ENCODE measurements around the gene GFER.

Gene GFER

GRCh38 chr16:2019921-2020831 is 36.2 kb downstream of the GFER start:
- TF ChIP-seq CTCF (conservative IDR thresholded peaks at IDR 0.05): no peak
- no peak for TF ChIP-seq ZFX (IDR thresholded peaks at IDR 0.05)
- no peak overlapping the region for H3K27ac ChIP-seq

- TF ChIP-seq CTCF (conservative IDR thresholded peaks at IDR 0.05) (no peak), ZFX (IDR thresholded peaks at IDR 0.05) (no peak)
These were observed 38.7 kb downstream of the GFER start for GRCh38 chr16:2022723-2023091.

GRCh38 chr16:2023092-2024031 is 39.4 kb downstream of the GFER start:
- TF ChIP-seq CTCF (conservative IDR thresholded peaks at IDR 0.05) (peak; percentile 94), ZFX (IDR thresholded peaks at IDR 0.05) (no peak)
- H3K27ac ChIP-seq: peak overlapping the region; percentile 74

More at GRCh38 chr16:2022723-2023091, 38.7 kb downstream of the GFER start:
- H3K27ac ChIP-seq: peak overlapping the region; percentile 74

GRCh38 chr16:2024032-2024420 is 40.0 kb downstream of the GFER start:
- H3K27ac ChIP-seq: peak overlapping the region; percentile 74; the same call in 1 of the 2 replicates
- TF ChIP-seq ZFX (IDR thresholded peaks at IDR 0.05) (no peak), CTCF (conservative IDR thresholded peaks at IDR 0.05) (no peak)

- TF ChIP-seq CTCF (conservative IDR thresholded peaks at IDR 0.05) (no peak), ZFX (IDR thresholded peaks at IDR 0.05) (no peak)
- peak overlapping the region; percentile 97; the same call in 1 of the 2 replicates for H3K27ac ChIP-seq
These were observed 41.3 kb downstream of the GFER start for GRCh38 chr16:2025251-2025650.

GRCh38 chr16:2025878-2026460 is 42.0 kb downstream of the GFER start:
- H3K27ac ChIP-seq: peak overlapping the region; percentile 97

More at GRCh38 chr16:2025878-2026460, 42.0 kb downstream of the GFER start:
- TF ChIP-seq ZFX (IDR thresholded peaks at IDR 0.05): no peak
- no peak for TF ChIP-seq CTCF (conservative IDR thresholded peaks at IDR 0.05)

All from C4-2B (cell line).